HG02981 (cell line): ENCODE measurements around the gene FGF11.

Source experiments
- ATAC-seq: cut with Tn5 transposase; IDR thresholded peaks from one replicate; pipeline ENCODE4 v1.9.1; 2021; ENCODE audit warnings: mild to moderate bottlenecking, moderate library complexity; ENCODE audit not compliant: unreplicated experiment

FGF11 gene

DNA sequence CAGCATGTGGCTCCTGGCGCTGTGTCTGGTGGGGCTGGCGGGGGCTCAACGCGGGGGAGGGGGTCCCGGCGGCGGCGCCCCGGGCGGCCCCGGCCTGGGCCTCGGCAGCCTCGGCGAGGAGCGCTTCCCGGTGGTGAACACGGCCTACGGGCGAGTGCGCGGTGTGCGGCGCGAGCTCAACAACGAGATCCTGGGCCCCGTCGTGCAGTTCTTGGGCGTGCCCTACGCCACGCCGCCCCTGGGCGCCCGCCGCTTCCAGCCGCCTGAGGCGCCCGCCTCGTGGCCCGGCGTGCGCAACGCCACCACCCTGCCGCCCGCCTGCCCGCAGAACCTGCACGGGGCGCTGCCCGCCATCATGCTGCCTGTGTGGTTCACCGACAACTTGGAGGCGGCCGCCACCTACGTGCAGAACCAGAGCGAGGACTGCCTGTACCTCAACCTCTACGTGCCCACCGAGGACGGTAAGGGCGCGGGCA, 31.0 kb upstream of the FGF11 start:
- ATAC-seq = no peak

DNA sequence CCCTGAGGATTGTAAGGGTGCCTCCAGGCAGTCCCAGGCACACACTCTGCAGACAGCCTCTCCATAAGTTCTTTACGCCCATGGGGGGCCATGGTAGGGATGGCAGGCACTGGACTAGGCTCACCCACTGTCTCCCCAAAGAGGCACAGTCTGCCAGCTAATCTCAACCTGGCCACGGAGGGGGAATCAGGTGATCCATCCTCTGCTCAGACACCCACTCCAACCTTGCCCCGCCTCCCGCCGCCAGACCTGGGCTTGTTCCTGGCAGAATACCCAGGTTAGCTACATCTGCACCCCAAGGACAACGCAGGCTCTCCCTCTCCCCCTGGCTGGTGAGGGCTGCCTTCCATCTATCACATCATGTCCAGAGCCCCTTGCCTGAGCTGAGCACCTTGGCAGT, 30.4 kb upstream of the FGF11 start:
- no peak for ATAC-seq

DNA sequence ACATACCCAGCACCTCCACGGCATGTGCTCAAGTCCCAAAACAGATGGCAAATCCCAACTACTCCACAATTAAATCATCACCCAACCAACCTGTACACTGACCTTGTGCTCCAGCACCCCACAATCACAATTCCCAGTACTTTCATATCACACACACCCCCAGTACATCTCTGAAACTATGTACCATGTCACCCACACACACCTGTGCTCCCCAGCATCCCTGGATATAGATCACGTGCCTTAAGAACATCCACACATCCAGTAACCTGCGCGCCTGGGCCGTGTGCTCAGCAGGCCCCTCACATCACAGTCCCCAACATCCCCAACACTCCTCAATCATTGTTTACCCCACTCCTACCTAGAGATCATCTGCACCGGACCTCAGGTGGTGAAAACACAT, 29.6 kb upstream of the FGF11 start:
- no peak for ATAC-seq

DNA sequence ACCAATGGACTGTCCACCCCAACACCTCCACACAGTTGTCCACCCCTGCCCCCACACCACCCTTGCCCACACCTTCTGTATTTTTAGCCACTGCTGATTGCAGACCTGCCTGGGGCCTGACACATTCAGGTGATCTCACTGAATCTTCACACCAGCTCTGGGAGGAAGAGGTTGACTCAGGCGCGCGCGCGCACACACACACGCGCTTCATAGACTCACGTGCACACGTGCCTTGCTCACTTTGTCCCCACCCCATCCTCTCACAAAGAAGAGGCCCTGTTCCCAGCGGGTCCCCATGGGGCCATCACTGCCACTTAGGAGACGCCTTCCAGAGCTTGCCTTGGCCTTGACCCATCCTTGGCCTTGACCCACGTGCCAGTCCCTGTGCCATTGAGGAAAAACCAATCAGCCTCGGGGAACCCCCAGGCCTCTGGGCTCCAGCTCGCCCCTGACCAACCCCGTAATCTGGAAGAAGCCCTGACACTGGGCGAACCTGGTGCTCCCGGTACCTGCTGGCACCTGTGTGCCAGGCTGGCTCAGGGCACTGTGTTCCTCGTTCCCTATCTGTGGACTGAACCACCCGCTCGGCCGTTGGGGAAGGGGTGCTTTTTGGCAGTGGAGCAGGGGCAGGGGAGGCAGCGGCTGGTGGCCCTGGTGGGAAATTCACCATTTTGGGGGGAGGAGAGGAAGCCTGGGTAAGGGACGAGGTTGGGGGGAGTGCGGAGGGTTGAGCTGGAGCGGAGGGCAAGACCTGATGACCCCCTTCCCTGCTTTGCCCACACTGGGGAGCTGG, 28.5 kb upstream of the FGF11 start:
- no peak for ATAC-seq

DNA sequence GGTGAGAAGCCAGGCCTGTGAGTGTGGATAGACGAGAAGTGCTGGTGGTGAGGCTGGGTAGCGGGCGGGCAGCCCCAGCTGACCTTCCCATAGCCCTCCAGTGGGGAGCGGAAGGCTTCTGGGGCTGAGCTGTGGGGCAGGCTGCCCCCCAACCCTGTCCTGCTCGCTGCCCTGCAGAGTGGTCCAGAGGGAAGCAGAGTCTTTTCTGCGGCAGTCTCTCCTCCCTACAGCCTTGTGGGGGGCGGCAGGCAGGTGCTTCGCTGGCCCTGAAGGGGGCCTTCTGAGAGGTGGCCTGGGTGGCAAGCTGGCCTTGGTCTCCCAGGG, 27.9 kb upstream of the FGF11 start:
- no peak for ATAC-seq

DNA sequence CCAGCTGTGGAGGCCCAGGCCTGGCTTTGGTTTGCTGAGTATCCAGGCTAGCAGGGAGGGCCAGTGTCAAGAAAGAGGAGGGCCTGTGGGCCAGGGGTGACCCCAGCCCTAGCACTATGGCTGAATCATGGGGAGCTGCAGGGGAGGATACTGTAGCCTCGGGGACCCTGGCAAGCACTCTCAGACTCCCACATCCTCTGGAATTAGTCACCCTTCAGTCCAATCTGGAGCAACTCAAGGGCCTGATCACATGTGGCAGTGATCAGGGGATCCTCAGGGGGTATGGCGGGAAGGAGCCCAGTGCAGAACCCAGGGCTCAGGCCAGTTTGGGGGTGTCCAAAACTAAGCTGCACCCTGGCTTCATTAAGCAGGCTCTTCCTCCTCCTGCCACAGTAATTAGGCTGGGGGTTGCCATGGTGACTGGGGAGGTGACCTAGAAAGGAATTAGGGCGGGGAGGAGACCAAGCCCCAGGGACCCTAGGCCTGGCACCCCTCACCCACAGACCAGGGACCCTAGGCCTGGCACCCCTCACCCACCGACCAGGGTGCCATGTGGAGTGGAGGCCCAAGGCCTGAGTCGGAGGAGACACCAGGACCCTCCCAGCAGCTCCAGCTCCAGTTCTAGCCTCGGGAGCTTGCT, 25.8 kb upstream of the FGF11 start:
- ATAC-seq = no peak

DNA sequence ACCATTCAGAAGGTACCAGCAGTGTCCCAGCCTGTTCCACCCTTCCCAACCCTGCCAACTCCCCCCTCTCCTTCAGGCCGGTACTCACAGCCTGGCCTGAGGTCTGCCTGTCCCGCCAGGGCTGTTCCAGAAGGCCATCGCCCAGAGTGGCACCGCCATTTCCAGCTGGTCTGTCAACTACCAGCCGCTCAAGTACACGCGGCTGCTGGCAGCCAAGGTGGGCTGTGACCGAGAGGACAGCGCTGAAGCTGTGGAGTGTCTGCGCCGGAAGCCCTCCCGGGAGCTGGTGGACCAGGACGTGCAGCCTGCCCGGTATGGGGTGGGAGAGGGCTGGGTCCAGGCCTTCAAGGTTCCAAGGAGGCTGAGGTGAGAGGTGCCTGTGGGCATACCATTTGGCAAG, 24.5 kb upstream of the FGF11 start:
- ATAC-seq = no peak

DNA sequence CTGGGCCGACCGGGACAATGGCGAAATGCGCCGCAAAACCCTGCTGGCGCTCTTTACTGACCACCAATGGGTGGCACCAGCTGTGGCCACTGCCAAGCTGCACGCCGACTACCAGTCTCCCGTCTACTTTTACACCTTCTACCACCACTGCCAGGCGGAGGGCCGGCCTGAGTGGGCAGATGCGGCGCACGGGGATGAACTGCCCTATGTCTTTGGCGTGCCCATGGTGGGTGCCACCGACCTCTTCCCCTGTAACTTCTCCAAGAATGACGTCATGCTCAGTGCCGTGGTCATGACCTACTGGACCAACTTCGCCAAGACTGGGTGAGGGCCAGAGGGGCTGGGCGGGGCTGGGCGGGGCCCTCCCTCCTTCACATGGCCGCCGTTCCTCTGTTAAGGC, 23.5 kb upstream of the FGF11 start:
- no peak for ATAC-seq

DNA sequence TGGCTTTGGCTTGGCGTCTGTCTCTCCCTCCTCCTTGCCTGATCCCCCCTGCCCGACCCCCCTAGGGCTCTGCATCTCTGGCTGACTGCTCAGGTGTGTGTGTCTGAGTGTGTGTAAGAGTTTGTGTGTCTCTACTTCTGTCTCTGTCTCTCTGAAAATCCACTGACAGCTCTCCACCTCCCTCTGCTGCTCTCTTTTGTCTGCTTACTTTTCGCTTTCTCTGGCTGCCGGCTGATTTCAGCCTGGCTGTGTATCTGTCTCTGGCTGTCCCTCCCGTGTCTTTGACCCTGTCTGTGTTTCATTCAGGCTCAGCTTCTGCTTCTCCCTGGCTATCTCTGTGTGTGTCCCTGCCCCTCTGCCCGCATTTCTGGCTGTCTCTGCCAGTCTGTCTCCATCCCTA, 23.0 kb upstream of the FGF11 start:
- ATAC-seq = no peak

DNA sequence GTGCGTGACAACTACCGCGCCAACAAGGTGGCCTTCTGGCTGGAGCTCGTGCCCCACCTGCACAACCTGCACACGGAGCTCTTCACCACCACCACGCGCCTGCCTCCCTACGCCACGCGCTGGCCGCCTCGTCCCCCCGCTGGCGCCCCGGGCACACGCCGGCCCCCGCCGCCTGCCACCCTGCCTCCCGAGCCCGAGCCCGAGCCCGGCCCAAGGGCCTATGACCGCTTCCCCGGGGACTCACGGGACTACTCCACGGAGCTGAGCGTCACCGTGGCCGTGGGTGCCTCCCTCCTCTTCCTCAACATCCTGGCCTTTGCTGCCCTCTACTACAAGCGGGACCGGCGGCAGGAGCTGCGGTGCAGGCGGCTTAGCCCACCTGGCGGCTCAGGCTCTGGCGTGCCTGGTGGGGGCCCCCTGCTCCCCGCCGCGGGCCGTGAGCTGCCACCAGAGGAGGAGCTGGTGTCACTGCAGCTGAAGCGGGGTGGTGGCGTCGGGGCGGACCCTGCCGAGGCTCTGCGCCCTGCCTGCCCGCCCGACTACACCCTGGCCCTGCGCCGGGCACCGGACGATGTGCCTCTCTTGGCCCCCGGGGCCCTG, 22.2 kb upstream of the FGF11 start:
- no peak for ATAC-seq

DNA sequence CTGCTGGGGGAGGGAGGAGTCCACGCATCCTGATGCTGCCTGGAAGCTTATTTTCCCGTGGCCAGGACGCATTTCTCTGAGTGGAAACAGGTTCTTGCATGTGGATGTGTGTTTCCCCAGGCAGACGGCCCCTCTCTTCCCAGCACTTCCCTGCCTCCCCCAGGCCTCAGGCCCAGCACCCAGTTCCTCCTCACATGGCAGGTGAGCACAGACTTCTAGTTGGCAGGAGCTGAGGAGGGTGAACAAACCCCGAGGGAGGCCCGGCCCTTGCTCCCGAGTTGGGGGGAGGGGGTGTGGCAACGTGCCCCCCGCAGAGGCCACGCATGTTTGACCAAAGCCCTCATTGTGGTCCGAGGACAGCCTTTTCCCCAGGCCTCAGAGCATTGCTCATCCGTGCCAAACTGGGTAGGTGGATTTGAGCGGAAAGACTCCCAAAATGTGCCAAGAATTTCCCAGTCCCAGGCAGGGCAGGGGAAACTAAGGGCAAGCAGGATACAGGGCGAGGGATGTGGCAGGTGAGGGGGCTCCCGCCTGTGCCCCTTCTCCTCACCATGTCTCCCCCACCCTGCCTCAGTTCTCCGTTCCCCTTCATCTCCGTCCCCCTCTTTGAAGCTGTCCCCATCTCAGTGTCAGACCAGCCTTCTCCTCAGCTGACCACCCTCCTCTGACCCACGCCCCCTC, 20.7 kb upstream of the FGF11 start:
- no peak for ATAC-seq

DNA sequence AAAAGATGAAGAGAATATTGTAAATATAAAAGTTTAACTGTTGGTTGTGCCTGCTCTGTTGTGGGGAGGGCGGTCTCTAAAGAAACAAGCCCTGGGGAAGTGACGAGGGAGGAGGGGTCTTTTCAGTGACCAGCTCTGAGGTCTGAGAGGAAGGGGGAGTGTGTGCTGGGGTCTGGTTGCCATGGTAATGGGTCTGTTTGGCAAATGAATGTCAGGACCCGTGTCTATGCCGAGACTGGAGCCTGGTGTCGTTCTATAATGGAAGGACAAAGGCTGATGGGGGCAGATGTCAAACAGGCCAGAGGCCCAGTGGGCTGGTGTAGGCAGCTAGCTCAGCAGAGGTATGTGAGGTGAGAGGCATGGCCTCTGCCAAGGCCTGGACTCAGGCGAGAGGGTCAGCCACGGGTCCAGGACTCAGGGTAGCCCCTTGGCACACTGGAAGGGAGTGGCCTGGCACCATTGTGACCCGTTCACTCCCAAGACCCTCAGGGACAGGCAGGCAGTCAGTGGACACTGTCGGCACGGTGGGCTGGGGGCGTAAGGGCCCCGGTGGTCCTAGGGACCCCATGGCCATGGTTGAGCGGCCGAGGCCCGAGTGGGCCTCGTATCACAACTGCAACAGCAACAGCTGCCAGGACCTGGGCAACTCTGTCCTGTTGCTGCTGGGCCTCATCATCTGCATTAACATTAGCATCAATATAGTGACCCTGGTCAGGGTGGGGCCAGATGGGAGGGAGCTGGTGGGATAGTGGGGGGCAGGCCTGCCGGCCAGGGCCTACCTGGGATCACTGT, 19.3 kb upstream of the FGF11 start, which contains the start of gene SPEM1:
TSS of gene SPEM1 (plus strand) at position 506 of the 792 bp plus-strand sequence. CDS start at position 567, 61 bp downstream.
- no peak for ATAC-seq

DNA sequence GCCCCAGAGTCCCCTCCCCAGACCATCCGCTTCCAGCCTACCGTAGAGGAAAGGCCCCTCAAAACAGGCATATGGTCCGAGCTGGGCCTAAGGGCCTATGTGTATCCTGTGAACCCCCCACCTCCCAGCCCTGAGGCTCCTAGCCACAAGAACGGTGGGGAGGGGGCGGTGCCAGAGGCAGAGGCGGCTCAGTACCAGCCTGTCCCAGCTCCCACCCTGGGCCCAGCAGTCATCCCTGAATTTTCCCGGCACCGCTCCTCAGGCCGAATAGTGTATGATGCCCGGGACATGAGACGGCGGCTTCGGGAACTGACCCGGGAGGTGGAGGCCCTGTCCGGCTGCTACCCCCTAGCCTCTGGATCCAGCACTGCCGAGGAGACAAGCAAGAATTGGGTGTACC, 18.1 kb upstream of the FGF11 start:
- no peak for ATAC-seq

DNA sequence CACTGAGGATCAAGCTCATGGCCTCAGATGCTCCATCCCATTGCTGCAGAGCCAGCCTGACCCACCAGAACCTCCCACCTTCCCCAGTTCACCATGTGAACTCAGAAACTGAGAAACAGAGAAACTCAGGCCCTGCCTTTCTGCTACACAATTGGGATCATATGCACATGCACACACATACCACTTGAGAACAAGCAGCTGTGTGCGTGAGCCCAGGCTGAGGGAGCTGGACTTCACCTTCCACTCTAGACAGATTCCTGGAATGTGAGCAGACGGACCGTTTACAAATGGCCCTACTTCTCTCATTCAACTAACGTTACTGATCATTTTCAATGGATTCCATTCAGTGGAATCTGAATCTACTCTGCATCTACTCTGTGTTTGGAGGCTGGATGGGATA, 15.6 kb upstream of the FGF11 start:
- ATAC-seq = no peak

DNA sequence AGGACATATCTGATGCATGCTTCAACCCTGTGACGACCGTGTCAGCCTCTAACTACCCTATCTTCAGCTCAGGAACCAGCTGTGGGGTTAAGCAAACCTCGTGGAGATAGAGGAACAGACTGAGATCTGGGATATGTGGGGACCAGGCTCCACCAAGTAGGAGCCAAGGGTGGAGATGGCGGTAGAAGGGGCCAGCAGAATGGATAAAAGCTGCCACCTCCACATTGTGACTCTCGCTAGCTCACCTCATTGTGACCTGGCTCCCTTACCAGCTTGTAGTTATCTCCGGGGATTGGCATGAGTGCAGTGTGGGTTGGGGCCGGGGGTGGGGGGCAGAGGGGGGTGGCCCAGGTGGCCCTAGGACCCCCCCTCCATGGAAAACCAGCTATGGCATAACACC, 14.0 kb upstream of the FGF11 start, which contains the start of gene SPEM2:
TSS of gene SPEM2 (plus strand) at position 301 of the 400 bp plus-strand sequence. CDS start at position 374, 73 bp downstream.
- ATAC-seq = no peak

DNA sequence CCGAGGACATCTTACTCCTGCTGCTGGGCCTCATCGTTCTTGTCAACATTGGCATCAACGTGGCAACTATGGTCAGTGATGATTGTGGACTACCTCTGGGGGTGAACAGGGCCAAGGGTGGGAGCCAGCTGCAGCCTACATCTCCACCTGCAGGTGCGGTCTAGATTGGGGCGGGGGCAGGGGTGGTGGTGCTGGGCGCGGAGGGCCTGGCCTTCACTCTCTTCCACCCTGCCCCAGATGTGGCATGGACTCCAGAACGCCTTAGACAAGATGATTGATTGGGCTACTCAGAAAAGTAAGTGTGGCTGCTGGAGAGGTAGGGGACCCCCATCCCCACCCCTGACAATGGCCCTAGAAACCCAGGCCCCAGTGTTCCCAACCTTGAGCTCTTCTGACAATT, 13.6 kb upstream of the FGF11 start:
- ATAC-seq = no peak

DNA sequence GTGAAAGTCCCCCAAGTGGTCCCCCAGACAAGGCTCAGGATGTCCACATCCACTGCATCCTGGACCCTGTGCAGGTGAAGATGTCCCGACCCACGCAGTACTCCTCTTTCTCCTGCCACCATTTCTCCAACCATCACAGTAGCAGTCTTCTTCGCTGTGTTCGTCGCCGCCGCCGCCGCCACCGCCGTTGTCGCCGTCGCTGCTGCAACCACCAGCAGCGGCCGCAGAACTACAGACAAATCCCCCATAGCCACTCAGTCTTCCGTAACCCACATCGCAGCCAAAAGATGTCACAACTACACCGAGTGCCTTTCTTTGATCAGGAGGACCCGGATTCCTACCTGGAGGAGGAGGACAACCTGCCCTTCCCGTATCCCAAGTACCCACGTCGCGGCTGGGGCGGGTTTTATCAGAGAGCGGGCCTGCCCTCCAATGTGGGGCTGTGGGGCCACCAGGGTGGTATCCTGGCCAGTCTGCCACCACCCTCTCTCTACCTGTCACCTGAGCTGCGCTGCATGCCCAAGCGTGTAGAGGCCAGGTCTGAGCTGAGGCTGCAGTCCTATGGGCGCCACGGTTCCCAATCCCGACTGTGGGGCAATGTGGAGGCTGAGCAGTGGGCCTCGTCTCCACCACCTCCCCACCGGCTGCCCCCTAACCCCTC, 13.0 kb upstream of the FGF11 start:
- no peak for ATAC-seq

DNA sequence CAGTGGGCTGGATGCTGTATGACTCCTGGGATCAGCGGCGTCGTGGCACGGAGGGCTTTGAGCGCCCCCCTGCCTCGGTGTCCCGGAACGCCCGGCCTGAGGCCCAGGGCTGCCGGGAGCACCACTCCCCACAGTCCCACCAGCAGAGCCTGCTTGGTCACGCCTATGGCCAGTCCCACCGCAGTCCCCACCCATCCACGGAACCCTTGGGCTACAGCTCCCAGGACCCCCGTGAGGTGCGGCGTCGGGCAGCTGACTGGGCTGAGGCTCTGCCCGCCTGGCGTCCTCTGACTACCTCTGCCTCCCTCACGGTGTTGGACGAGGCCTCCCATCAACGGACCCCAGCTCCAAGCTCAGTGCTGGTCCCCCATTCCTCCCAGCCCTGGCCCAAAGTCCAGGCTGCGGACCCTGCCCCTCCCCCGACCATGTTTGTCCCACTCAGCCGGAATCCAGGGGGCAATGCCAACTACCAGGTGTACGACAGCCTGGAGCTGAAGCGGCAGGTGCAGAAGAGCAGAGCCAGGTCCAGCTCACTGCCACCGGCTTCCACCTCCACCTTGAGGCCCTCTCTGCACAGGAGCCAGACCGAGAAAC, 12.3 kb upstream of the FGF11 start:
- no peak for ATAC-seq

DNA sequence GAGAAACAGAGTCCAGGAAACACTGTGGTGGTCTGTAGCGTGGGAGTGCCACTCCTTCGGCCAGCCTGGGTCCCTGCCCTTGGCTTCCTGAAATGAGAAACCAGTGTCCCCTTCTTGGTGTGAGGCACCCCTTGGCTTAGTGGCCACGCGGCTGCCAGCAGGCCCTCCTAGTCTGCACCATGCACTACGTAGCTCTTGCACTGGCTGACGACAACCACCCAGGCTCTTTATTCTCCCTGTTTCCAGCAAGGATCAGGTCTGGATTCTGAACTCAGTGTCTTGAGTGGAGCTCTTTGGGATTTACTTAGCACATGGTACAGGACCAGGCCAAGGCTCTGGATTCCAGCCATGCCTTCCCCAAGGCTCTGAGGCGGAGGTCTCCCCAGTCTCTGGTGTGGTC, 11.8 kb upstream of the FGF11 start:
- no peak for ATAC-seq

DNA sequence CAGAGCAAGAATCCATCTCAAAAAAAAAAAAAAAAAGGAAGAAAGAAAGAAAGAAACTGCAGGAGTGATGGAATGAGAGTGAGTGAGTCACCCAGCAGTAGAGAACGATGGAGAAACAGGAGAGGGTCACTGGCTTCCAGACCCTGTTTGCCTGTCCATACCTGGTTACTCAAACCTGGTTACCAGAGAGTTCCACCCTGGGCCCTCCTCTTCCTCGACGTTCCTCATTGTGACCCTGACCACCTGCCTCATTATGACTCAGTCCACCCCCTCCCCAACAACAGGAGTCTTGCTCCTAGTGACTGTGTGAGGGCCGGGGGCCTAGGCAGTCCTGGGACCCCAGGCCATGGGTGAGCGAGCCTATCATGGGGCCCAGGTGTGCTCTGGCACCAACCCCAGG, 10.8 kb upstream of the FGF11 start, which contains the start of gene SPEM3:
TSS of gene SPEM3 (plus strand) at position 301 of the 400 bp plus-strand sequence. CDS start at position 347, 46 bp downstream.
- ATAC-seq = no peak
